Upper lobe of left lung (tissue), 6 donors: ENCODE results near the gene RASD1. TPM values are rescaled to one million over a fixed set of nuclear protein-coding genes. Genes with fewer than 3 reads are reported as not detected.

Experiments
- ATAC-seq, 2 donors: fragments of 200-7000 bp; cut with Tn5 transposase; one replicate each; pipeline ENCODE4 v1.9.1; 2022; ENCODE audit warnings: mild to moderate bottlenecking in 2 of 2, moderate library complexity in 2 of 2; ENCODE audit not compliant: low FRiP score in 2 of 2
- DNase-seq, 2 donors: peaks; one replicate each; pipeline ENCODE4 v3.0.0-alpha.2; 2019 to 2020
- H3K27ac ChIP-seq, 4 donors: fragments of 200-600 bp; sonication (generic); one replicate each; pipeline ENCODE4 v1.5.1; 2016 to 2019
- H3K27me3 ChIP-seq, 4 donors: fragments of 200-600 bp; sonication (generic); one replicate each; pipeline ENCODE4 v1.5.1; 2017 to 2019
- H3K36me3 ChIP-seq, 4 donors: fragments of 200-600 bp; sonication (generic); one replicate each; pipeline ENCODE4 v1.5.1; 2016 to 2019
- H3K4me1 ChIP-seq, 4 donors: fragments of 200-600 bp; sonication (generic); one replicate each; pipeline ENCODE4 v1.5.1; 2018 to 2019
- H3K4me3 ChIP-seq, 4 donors: fragments of 200-600 bp; sonication (generic); one replicate each; pipeline ENCODE4 v1.5.1; 2017 to 2019; ENCODE audit warnings: mild to moderate bottlenecking in 2 of 4, moderate library complexity in 1 of 4
- H3K9me3 ChIP-seq, 4 donors: fragments of 200-600 bp; sonication (generic); one replicate each; pipeline ENCODE4 v1.5.1; 2018 to 2019
- EP300 ChIP-seq, 4 donors: sonication (generic); formaldehyde crosslinking; IDR thresholded peaks; one replicate each; pipeline ENCODE4 v1.5.1; 2017; ENCODE audit warnings: antibody characterized with exemption in 4 of 4, control low read depth in 2 of 4
- POLR2A ChIP-seq, 4 donors: fragments of 450-650 bp; IDR thresholded peaks; one replicate each; pipeline ENCODE4 v1.5.1; 2016 to 2017; ENCODE audit warnings: antibody characterized with exemption in 4 of 4, mild to moderate bottlenecking in 2 of 4
- POLR2AphosphoS5 ChIP-seq, 2 donors: sonication (generic); formaldehyde crosslinking; IDR thresholded peaks; one replicate each; pipeline ENCODE4 v1.5.1; 2017; ENCODE audit warnings: antibody characterized with exemption in 2 of 2
- WGBS, 2 donors: methylation state at CpG; one replicate each; pipeline ENCODE4 v1.1.5; 2017 to 2018; 5-methylcytosine and 5-hydroxymethylcytosine counted together
- total RNA-seq, 6 donors: library from RNA; depleted of rRNA in 4 of 6; stranded (reverse); fragments of >200 nt in 4 of 6; gene quantifications; one replicate each; pipeline versions ENCODE4 v1.1.0 to v1.2.1, GENCODE V29; 2016 to 2021
- TF ChIP-seq, protein P1 (sequence below), 6 experiments: fragments of 450-650 bp in 4 of 6; fragments of 200-600 bp in 2 of 6; sonication (generic) in 2 of 6; IDR thresholded peaks; one replicate each; pipeline ENCODE4 v1.5.1; 2016 to 2019; ENCODE audit warnings: antibody characterized with exemption in 6 of 6
- donor health status: DM: no; HTN: no; CAD: no; lungs with moderate emphysema.
- donor health status: DM: no; HTN: yes; CAD: no; lungs with severe emphysema.

RASD1 gene
- total RNA-seq, 6 donors from 2014 or later: 28.5 to 68.1 (median 36.5) TPM

DNA sequence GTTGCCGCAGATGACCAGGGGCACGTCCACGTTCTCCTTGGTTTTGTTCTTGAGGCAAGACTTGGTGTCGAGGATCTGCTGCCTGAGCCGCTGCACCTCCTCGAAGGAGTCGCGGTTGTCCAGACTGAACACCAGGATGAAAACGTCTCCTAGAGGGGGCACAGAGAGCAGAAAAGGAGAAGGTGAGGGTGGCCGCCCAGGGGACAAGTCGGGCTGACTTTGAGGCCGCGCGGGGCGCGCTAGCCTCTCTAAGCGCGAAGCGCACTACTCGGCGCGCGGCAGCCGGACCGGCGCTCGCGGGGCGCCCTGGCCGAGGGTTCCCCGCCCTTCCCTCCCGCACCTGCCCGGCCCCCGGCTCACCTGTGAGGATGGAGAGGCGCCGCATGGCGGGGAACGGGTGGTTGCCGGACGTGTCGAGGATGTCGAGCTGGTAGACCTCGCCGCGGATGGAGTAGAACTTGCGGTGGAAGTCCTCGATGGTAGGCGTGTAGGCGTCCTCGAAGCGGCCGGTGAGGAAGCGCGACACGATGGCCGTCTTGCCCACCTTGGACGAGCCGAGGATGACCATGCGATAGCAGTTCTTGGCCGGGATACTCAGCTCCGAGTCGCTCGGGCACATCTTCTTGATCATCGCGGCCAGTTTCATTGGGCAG is 533 bp downstream of the RASD1 start:
- Histone ChIP-seq H3K9me3 (no peaks in the 10 kb centered on the region), H3K36me3 (peaks cover 0 to 19% (median 16%) of the 10 kb centered on the region in 4 donors), H3K4me3 (peak overlapping the region; percentile 59 to 79 (median 67)), H3K27ac (peak overlapping the region; percentile 86 to 88 (median 87)), H3K4me1 (peaks cover 5 to 27% (median 22%) of the 10 kb centered on the region in 4 donors), H3K27me3 (no peaks in the 10 kb centered on the region)
- TF ChIP-seq POLR2AphosphoS5 (IDR thresholded peaks at IDR 0.05): no peak
- TF ChIP-seq EP300 (IDR thresholded peaks at IDR 0.05): no peak
- ATAC-seq (peak in 1 of 2 donors; percentile 13), DNase-seq (peak; percentile 30 to 90)
- WGBS, 2 donors: 0 to 1% methylated on average over 15 to 19 of the region's 65 CpGs

DNA sequence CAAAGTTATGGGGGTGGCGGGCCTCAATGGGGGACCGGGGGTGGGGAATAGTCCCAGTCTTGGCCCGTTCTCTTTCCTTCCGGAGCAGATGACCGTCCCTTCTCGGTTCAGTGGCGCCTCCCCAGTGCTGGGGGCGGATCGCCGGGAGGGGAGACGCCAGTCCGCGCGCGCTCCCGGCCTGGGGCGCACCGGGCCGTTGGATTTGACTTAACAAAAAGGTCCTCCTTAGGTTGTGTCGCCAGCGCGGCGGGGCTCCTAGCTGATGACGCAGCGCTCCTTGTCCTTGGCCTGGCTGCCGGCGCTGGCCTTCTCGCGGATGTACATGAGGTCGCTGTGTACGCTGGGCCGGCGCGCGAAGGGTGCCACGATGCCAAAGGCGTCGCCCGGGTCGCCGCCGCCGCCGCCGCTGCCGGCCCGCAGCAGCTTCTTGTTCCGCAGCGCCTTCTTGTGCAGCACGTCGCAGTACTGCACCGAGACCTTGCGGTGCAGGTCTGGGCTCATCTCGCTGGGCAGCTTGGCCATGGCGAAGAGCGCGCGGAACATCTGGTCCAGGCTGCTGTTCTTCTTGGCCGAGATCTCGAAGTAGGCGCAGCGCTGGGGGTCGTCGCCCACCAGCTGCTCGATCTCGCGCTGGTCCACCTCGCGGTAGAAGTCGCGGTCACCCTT is 1.2 kb downstream of the RASD1 start:
- DNase-seq: peak; percentile 44 to 92
- Histone ChIP-seq H3K36me3 (peaks cover 0 to 21% (median 17%) of the 10 kb centered on the region in 4 donors), H3K4me3 (peak overlapping the region; percentile 59 to 79 (median 67)), H3K27ac (peak overlapping the region; percentile 86 to 88 (median 87)), H3K9me3 (no peaks in the 10 kb centered on the region), H3K4me1 (peaks cover 5 to 27% (median 22%) of the 10 kb centered on the region in 4 donors), H3K27me3 (no peaks in the 10 kb centered on the region)
- peak in 1 of 2 donors; percentile 16 for ATAC-seq
- peak in 1 of 2 donors; percentile 9 for TF ChIP-seq POLR2AphosphoS5 (IDR thresholded peaks at IDR 0.05)
- TF ChIP-seq, protein P1, sequence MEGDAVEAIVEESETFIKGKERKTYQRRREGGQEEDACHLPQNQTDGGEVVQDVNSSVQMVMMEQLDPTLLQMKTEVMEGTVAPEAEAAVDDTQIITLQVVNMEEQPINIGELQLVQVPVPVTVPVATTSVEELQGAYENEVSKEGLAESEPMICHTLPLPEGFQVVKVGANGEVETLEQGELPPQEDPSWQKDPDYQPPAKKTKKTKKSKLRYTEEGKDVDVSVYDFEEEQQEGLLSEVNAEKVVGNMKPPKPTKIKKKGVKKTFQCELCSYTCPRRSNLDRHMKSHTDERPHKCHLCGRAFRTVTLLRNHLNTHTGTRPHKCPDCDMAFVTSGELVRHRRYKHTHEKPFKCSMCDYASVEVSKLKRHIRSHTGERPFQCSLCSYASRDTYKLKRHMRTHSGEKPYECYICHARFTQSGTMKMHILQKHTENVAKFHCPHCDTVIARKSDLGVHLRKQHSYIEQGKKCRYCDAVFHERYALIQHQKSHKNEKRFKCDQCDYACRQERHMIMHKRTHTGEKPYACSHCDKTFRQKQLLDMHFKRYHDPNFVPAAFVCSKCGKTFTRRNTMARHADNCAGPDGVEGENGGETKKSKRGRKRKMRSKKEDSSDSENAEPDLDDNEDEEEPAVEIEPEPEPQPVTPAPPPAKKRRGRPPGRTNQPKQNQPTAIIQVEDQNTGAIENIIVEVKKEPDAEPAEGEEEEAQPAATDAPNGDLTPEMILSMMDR (IDR thresholded peaks at IDR 0.05): peak in 1 of 6 experiments; percentile 15
- peak in 1 of 4 donors; percentile 40 for TF ChIP-seq POLR2A (IDR thresholded peaks at IDR 0.05)
- no peak for TF ChIP-seq EP300 (IDR thresholded peaks at IDR 0.05)
- WGBS, 2 donors: 6 to 20% methylated on average over 1 to 63 of the region's 71 CpGs

DNA sequence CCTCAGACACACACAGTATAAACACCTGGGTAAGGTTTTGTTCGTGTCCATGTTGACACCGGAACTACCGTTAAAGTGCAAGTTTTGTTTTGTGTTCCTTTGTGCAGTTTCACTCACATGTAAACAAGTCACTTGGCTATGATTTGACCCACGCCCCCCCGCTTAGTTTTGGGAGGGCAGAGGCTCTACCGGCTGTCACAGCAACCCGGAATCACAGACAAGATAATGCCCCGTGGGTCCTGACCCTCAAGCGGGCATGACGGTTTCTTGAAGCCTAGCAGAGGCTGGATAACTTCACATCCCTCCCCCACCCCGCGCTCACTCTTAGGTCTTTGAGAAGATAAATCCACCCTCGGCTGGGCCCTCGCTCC is 1.7 kb downstream of the RASD1 start:
- DNase-seq (no peak), ATAC-seq (no peak)
- 41 to 50% methylated on average over 8 to 14 of the region's 14 CpGs for WGBS, 2 donors
- Histone ChIP-seq H3K4me1 (peaks cover 5 to 27% (median 22%) of the 10 kb centered on the region in 4 donors), H3K4me3 (peak overlapping the region; percentile 59 to 79 (median 67)), H3K27ac (peak overlapping the region; percentile 86 to 88 (median 87)), H3K36me3 (peaks cover 0 to 21% (median 17%) of the 10 kb centered on the region in 4 donors), H3K27me3 (no peaks in the 10 kb centered on the region), H3K9me3 (no peaks in the 10 kb centered on the region)
- TF ChIP-seq POLR2AphosphoS5 (IDR thresholded peaks at IDR 0.05): no peak

DNA sequence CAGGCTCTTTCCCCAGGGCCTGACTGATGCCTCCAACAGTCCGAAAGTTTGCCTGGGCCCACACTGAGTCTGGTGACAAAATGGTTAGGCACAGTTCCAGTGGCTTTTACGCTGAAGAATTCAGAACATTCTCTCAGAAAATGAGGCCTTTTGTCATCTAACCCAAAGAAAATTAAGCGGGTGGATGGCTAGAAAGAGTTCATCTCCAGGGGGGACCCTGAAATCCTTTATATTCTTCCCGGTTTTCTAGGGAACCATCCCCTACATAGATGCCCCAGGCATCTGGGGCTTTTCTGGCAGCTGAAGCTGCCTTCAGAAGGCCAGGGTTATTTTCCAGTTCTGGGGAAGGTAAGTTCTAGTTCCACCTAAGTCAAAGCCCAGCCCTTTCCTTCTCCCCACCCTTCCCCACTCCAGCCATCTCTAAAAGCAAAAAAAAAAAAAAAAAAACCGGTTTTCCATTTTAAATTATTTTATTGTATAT is 2.2 kb downstream of the RASD1 start:
- Histone ChIP-seq H3K36me3 (peaks cover 0 to 21% (median 17%) of the 10 kb centered on the region in 4 donors), H3K4me1 (peaks cover 5 to 27% (median 22%) of the 10 kb centered on the region in 4 donors), H3K27ac (peak overlapping the region in 2 of 4 donors; percentile 15 to 61), H3K4me3 (peak overlapping the region in 3 of 4 donors; percentile 65 to 79 (median 69)), H3K9me3 (no peaks in the 10 kb centered on the region), H3K27me3 (no peaks in the 10 kb centered on the region)
- DNase-seq (no peak), ATAC-seq (no peak)
- TF ChIP-seq POLR2A (IDR thresholded peaks at IDR 0.05): no peak
- TF ChIP-seq POLR2AphosphoS5 (IDR thresholded peaks at IDR 0.05): no peak
- TF ChIP-seq, protein P1 (IDR thresholded peaks at IDR 0.05): no peak
- no peak for TF ChIP-seq EP300 (IDR thresholded peaks at IDR 0.05)
- WGBS, 2 donors: 77 to 84% methylated on average over 5 of the region's 5 CpGs

DNA sequence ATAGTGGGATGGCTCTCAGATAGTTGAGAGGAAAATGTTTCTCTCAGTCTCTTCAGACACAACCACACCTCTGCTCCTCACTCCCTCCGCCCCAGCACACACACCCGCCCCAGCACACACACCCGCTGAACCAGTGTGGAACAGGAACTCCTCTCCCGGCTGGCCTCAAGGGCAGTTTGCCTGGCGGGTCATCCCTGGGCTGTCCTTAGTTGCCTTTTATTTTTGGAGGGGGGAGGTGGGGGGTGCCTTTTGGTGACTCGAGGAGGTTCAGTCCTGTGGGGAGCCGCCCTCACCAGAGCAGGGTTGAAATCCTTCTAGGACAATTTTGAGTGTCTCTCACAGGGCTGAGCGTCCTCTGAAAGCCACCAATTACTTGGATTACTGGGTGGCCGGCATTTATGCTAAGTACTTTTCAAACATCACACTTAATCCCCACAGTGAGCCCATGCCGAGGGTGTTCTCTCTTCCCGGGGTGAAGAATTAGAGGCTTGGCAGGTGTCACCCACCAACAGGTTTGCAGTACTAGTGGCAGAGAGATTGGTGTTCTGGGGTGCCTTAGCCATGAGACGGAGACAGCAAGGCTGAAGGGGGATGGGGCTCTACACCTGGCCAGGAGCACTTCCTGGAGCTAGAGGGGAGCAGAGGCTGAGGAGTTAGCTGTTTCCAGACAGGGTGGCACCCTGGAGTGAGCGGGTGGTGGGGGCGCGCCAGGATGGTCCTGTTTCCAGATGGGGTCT is 2.8 kb downstream of the RASD1 start:
- Histone ChIP-seq H3K9me3 (no peaks in the 10 kb centered on the region), H3K36me3 (peaks cover 0 to 24% (median 18%) of the 10 kb centered on the region in 4 donors), H3K27ac (peak overlapping the region in 1 of 4 donors; percentile 61), H3K4me1 (peaks cover 5 to 27% (median 22%) of the 10 kb centered on the region in 4 donors), H3K4me3 (peak overlapping the region in 2 of 4 donors; percentile 69 to 79), H3K27me3 (no peaks in the 10 kb centered on the region)
- ATAC-seq: no peak
- peak in 1 of 2 donors; percentile 38 for DNase-seq
- WGBS, 2 donors: 72 to 79% methylated on average over 11 to 15 of the region's 15 CpGs
- no peak for TF ChIP-seq EP300 (IDR thresholded peaks at IDR 0.05)
- TF ChIP-seq POLR2A (IDR thresholded peaks at IDR 0.05): peak in 1 of 4 donors; percentile 37
